Dedifferentiated amniotic fluid mesenchymal stem cell (primary cell): ENCODE measurements around the gene EHBP1.
"Not testable (repeated sequence)": the region's sequence is repeated elsewhere in the genome, so short reads cannot be mapped to it uniquely, and the experiment has no call there.

Source experiments
- DNase-seq: peaks from one replicate; pipeline ENCODE4 v3.0.0-alpha.2; 2016; ENCODE audit errors: extremely low spot score

The EHBP1 gene

GRCh38 chr2:62736899-62737559, 31.5 kb downstream of the EHBP1 start:
- DNase-seq, result no peak

- DNase-seq, result peak; percentile 31
Measured at GRCh38 chr2:62738981-62739936, 33.7 kb downstream of the EHBP1 start.

DNA sequence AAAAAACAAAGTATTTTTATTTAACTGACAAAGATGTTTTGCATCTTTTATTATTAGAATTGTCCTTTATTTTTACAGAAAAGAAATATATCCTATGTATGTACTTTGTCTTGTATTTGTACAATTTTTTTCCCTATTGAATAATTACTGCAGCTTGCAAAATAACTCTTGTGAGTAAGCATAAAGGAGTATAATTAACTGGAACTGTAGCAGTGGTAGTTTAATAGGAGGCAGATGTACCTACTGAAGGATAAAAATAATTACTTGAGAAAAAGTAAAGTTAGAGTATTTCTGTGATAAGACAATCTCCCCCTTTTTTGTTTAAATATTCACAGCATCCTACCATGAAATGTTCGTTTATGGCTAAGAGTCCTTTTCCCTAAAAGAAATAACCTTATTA, 34.7 kb downstream of the EHBP1 start:
- DNase-seq, result no peak

GRCh38 chr2:62741127-62741526, 35.6 kb downstream of the EHBP1 start:
- no peak for DNase-seq

GRCh38 chr2:62741954-62742722, 36.6 kb downstream of the EHBP1 start:
- no peak for DNase-seq

DNA sequence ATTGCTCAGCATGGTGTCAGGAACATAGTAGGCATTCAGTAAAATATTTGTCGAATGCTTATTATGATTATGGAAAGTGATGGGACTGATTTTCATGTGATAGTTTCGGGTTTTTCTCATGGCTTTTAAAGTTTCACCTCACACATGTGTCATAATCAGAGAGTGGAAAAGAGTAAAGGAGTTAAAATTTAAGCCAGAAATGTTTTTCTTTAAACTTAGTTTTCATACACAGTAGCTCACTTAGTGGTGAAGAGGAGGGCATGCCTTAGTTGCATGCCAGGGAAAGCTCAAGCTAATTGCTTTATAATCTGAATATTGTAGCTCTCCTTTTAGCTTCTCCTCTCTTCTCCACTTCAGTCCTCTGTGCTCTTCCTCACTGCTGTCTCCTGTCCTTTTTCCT, 38.0 kb downstream of the EHBP1 start:
- no peak for DNase-seq

DNA sequence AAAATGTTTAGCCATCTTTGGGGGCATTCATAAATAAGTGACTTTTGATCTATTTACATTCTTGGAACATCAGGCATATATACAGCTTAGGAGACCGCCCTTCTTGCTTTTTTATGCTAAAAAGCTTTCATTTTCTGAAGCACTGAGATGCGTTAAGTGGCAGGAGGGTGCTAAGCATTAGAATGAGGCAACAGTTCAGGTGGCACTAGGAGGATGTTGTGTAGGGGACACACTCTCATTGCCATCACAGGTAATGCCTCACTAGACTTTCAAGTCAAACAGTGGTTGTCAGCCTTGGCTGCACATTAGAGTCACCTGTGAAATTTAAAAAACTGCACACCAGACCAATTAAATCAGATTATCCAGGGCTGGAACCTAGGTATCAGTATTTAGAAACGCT, 39.1 kb downstream of the EHBP1 start:
- DNase-seq, result no peak

- DNase-seq, result no peak
Measured at GRCh38 chr2:62745891-62746481, 40.5 kb downstream of the EHBP1 start.

DNA sequence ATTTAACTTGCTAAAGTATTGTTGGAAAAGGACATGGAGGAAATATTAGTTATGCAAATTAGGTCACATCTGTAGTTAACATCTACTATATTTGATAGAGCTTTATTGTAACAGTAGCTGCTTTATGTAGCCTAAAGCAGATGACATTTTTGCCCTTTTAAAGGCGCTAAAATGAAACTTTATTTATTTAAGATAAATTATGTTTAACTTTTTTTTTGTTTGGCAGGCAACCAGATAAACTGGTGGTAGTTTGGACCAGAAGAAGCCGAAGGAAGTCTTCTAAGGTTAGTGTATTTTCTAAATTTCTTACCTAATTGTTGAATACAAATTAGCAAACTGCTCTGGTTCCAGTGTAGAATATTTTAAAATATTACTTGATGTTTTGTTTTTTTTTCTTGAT, 41.7 kb downstream of the EHBP1 start:
- no peak for DNase-seq

DNA sequence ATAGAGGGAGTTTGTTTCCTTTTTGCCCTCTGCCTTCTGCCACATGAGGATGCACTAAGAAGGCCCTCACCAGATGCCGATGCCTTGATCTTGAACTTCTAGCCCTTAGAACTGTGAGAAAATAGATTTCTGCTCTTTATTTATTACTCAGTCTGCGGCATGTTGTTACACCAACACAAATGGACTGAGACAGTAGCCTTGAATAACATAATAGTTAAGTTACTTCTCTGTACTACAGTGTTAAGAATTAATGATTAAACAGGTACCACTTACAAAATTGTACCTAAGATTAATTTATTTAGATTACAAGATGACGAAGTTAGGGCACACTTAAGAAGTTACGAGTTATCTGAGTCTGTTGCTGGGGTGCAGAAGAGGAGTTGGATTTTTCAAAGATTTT, 42.4 kb downstream of the EHBP1 start:
- no peak for DNase-seq

GRCh38 chr2:62749111-62749510, 43.6 kb downstream of the EHBP1 start:
- not testable (repeated sequence) for DNase-seq

DNA sequence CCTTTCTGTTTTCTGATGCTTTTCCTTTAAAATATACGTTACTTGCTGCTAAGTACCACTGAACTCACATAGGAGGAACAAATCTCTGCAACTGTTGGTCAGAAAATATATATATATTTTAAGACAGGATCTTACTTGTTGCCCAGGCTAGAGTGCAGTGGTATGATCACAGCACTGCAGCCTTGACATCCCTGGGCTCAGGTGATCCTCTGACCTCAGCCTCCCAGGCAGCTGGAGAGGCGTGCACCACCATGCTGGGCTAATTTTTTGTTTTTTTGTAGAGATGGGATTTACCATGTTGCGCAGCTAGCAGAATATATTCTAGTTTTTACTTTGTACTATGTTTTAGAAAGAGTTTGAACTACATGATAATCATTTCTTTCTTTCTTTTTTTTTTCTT, 51.5 kb downstream of the EHBP1 start:
- DNase-seq, result no peak

GRCh38 chr2:62760026-62760425, 54.5 kb downstream of the EHBP1 start:
- no peak for DNase-seq

GRCh38 chr2:62760555-62760954, 55.0 kb downstream of the EHBP1 start:
- no peak for DNase-seq

- no peak for DNase-seq
Measured at GRCh38 chr2:62765619-62766376, 60.3 kb downstream of the EHBP1 start.

DNA sequence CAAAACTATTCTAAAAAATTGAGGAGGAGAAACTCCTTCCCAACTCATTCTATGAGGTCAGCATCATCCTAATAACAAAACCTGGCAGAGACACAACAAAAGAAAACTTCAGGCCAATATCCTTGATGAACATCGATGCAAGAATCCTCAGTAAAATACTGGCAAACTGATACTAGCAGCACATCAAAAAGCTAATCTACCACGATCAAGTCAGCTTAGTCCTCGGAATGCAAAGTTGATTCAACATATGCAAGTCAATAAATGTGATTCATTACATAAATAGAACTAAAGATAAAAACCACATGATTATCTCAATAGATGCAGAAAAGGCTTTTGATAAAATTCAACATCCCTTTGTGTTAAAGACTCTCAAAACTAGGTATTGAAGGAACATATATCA, 63.1 kb downstream of the EHBP1 start:
- no peak for DNase-seq

DNA sequence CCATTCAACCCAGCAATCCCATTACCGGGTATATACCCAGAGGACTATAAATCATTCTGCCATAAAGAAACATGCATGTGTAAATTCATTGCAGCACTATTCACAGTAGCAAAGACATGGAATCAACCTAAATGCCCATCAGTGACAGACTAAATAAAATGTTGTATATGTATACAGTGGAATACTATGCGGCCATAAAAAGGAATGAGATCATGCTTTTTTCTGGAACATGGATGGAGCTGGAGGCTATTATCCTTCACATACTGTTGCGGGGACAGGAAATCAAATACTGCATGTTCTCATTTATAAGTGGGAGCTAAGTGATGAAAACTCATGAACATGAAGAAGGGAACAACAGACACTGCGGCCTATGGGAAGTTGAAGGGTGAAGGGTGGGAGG, 65.1 kb downstream of the EHBP1 start:
- DNase-seq, result no peak

- peak; percentile 54 for DNase-seq
Measured at GRCh38 chr2:62774555-62775366, 69.2 kb downstream of the EHBP1 start.

DNA sequence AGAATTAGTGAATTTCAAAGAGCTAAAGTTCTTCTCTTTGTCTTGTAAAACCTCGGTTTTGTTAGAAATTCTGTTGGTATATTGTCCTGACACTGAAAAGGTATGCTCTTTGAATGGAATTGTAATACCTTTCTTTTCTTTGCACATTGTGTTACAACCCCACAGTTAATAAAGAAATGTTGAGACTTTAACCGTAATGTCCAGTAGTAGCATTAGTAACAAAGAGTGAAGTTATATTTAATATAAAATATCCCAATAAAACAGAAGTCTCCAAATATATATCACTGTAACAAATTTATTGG, 69.8 kb downstream of the EHBP1 start:
- DNase-seq, result no peak

DNA sequence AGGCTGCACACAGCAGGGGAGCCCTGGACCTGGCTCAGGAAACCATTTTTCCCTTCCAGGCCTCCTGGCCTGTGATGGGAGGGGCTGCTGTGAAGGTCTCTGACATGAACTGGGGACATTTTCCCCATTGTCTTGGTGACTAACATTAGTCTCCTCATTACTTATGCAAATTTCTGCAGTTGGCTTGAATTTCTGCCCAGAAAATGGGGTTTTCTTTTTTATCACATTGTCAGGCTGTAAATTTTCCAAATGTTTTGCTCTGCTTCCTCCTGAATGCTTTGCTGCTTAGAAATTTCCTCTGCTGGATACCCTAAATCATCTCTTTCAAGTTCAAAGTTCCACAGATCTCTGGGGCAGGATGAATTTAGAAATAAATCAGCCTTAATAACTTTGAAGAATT, 78.2 kb downstream of the EHBP1 start:
- no peak for DNase-seq

DNA sequence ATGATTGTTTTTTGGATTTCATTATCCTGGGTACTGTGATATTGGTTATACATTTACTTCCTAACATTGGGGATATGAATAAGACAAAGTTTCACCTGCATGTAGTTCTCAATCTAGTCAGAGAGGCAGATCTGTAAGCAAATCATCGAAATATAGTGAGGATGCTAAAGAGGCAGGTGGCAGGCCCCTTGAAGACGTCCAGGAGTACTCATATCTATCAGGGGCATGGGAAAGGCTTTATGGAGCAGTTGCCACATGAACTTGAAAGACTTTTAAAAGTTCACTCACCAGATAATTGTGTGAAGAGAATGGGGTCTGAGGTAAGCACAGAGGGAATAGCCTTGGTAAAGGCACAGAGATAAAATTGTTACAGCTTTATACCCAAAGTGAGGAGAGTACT, 78.8 kb downstream of the EHBP1 start:
- DNase-seq, result no peak
